ENCODE data around the gene ATF3.

GRCh38 chr1:212566522-212567479 lies 41.8 kb upstream of the ATF3 start:
- TF ChIP-seq CTCF (IDR thresholded peaks at IDR 0.05; ENCODE audit: low read depth, low read length, poor library complexity, severe bottlenecking) (no peak), EZH2phosphoT487 (IDR thresholded peaks at IDR 0.05; ENCODE audit: borderline replicate concordance, low read length) (no peak)
